Gastroesophageal sphincter (tissue), 4 donors: ENCODE measurements around the gene PRSS16. TPM values are rescaled to one million over a fixed set of nuclear protein-coding genes. Genes with fewer than 3 reads are reported as not detected.

Experiments
- ATAC-seq: fragments of 150-250 bp; one replicate; pipeline ENCODE4 v1.9.1; 2016; ENCODE audit warnings: mild to moderate bottlenecking, moderate library complexity
- H3K27ac ChIP-seq, 4 donors: fragments of 200-600 bp; sonication (generic) in 3 of 4; 1 replicate in 3 of 4; 2 replicates in 1 of 4; pipeline ENCODE4 v1.5.1; 2016 to 2019
- H3K27me3 ChIP-seq: fragments of 200-600 bp; sonication (generic); one replicate; pipeline ENCODE4 v1.5.1; 2019
- H3K36me3 ChIP-seq, 2 donors: fragments of 200-600 bp; sonication (generic); one replicate each; pipeline ENCODE4 v1.5.1; 2019; ENCODE audit warnings: control low read depth in 1 of 2
- H3K4me1 ChIP-seq, 3 donors: fragments of 200-600 bp; sonication (generic); 1 replicate in 2 of 3; 2 replicates in 1 of 3; pipeline ENCODE4 v1.5.1; 2016 to 2019; ENCODE audit warnings: control low read depth in 2 of 3
- H3K4me3 ChIP-seq, 2 donors: fragments of 200-600 bp; sonication (generic); one replicate each; pipeline ENCODE4 v1.5.1; 2019; ENCODE audit warnings: mild to moderate bottlenecking in 1 of 2, moderate library complexity in 1 of 2
- H3K9me3 ChIP-seq, 3 donors: fragments of 200-600 bp; sonication (generic); one replicate each; pipeline ENCODE4 v1.5.1; 2017 to 2019; ENCODE audit warnings: control low read depth in 2 of 3
- CTCF ChIP-seq, 4 experiments: fragments of 200-600 bp in 2 of 4; fragments of 450-650 bp in 2 of 4; sonication (generic) in 1 of 4; IDR thresholded peaks; one replicate each; pipeline ENCODE4 v1.5.1; 2017 to 2019; ENCODE audit warnings: antibody characterized with exemption in 4 of 4, mild to moderate bottlenecking in 2 of 4, moderate library complexity in 2 of 4
- EP300 ChIP-seq: sonication (generic); formaldehyde crosslinking; IDR thresholded peaks from one replicate; pipeline ENCODE4 v1.6.1; 2017; ENCODE audit warnings: antibody characterized with exemption, mild to moderate bottlenecking
- POLR2A ChIP-seq, 2 donors: fragments of 450-650 bp; IDR thresholded peaks; one replicate each; pipeline ENCODE4 v1.6.1; 2017; ENCODE audit warnings: antibody characterized with exemption in 2 of 2, mild to moderate bottlenecking in 2 of 2, moderate library complexity in 1 of 2
- POLR2AphosphoS5 ChIP-seq: sonication (generic); formaldehyde crosslinking; IDR thresholded peaks from one replicate; pipeline ENCODE4 v1.6.1; 2017; ENCODE audit warnings: antibody characterized with exemption
- WGBS, 2 donors: methylation state at CpG; one replicate each; pipeline ENCODE4 v1.1.5; 2018; ENCODE audit warnings: low coverage in 1 of 2; 5-methylcytosine and 5-hydroxymethylcytosine counted together
- total RNA-seq, 4 donors: library from RNA; depleted of rRNA; stranded (reverse); fragments of >200 nt; gene quantifications; one replicate each; pipeline ENCODE4 v1.1.0, GENCODE V29; 2016

PRSS16 gene
- total RNA-seq, 4 donors from 2014 or later, result 2.3 TPM; not detected in 3

GRCh38 chr6:27296106-27296783 lies 48.7 kb downstream of the PRSS16 start:
- Histone ChIP-seq H3K27ac (no peak overlapping the region), H3K9me3 (peaks cover 0 to under 1% (median 0%) of the 10 kb centered on the region in 3 donors), H3K27me3 (peaks cover 100% of the 10 kb centered on the region), H3K4me3 (no peak overlapping the region), H3K36me3 (no peaks in the 10 kb centered on the region), H3K4me1 (no peaks in the 10 kb centered on the region)
- ATAC-seq, result no peak
- WGBS, 2 donors, result 1 to 2% methylated on average over 21 to 27 of the region's 27 CpGs
- TF ChIP-seq POLR2AphosphoS5 (no peak), EP300 (no peak), CTCF (IDR thresholded peaks at IDR 0.05) (no peak), POLR2A (IDR thresholded peaks at IDR 0.05) (no peak)

GRCh38 chr6:27297484-27297856 lies 50.0 kb downstream of the PRSS16 start:
- H3K9me3 ChIP-seq, result peaks cover 0 to 6% (median 0%) of the 10 kb centered on the region in 3 donors
- TF ChIP-seq POLR2A (IDR thresholded peaks at IDR 0.05) (no peak), POLR2AphosphoS5 (no peak), EP300 (no peak), CTCF (IDR thresholded peaks at IDR 0.05) (no peak)
- H3K27me3 ChIP-seq, result peaks cover 100% of the 10 kb centered on the region
- H3K4me1 ChIP-seq, result no peaks in the 10 kb centered on the region
- no peak for ATAC-seq
- no peak overlapping the region for H3K4me3 ChIP-seq
- no peaks in the 10 kb centered on the region for H3K36me3 ChIP-seq
- no peak overlapping the region for H3K27ac ChIP-seq
- 2 to 5% methylated on average over 5 to 7 of the region's 7 CpGs for WGBS, 2 donors

- Histone ChIP-seq H3K9me3 (peaks cover 0 to 12% (median 0%) of the 10 kb centered on the region in 3 donors), H3K4me3 (no peak overlapping the region), H3K4me1 (no peaks in the 10 kb centered on the region), H3K27ac (no peak overlapping the region), H3K27me3 (peaks cover 100% of the 10 kb centered on the region), H3K36me3 (no peaks in the 10 kb centered on the region)
- 19 to 20% methylated on average over 21 to 22 of the region's 22 CpGs for WGBS, 2 donors
- TF ChIP-seq CTCF (IDR thresholded peaks at IDR 0.05) (no peak), POLR2AphosphoS5 (no peak), POLR2A (IDR thresholded peaks at IDR 0.05) (no peak), EP300 (no peak)
- no peak for ATAC-seq
Measured at GRCh38 chr6:27297857-27298730, 50.6 kb downstream of the PRSS16 start.

- WGBS, 2 donors, result 30 to 40% methylated on average over 16 of the region's 16 CpGs
- no peaks in the 10 kb centered on the region for H3K36me3 ChIP-seq
- ATAC-seq, result no peak
- peaks cover 0 to 15% (median 0%) of the 10 kb centered on the region in 3 donors for H3K9me3 ChIP-seq
- H3K4me3 ChIP-seq, result no peak overlapping the region
- no peaks in the 10 kb centered on the region for H3K4me1 ChIP-seq
- H3K27me3 ChIP-seq, result peaks cover 99% of the 10 kb centered on the region
- H3K27ac ChIP-seq, result no peak overlapping the region
- no peak for TF ChIP-seq POLR2AphosphoS5
- TF ChIP-seq CTCF (IDR thresholded peaks at IDR 0.05), result no peak
- TF ChIP-seq EP300, result no peak
- no peak for TF ChIP-seq POLR2A (IDR thresholded peaks at IDR 0.05)
Measured at GRCh38 chr6:27303613-27304272, 56.2 kb downstream of the PRSS16 start.

Other genes with a start within 250 kb of the PRSS16 start
- not detected for gene POM121L2, start 64.6 kb downstream of the PRSS16 start, total RNA-seq
- gene ZNF391, start 141.1 kb downstream of the PRSS16 start, total RNA-seq, result 10 to 100 TPM in 1 of 4 donors, 1 to 10 TPM in 3; 2.7 to 15.9 (median 5.4) TPM
- gene ZNF184, start 225.4 kb downstream of the PRSS16 start, total RNA-seq, result 1 to 10 TPM; 5.0 to 9.0 (median 8.5) TPM